Mesothelial cell of epicardium (in vitro differentiated cells): ENCODE results near the gene DENND4B. TPM values are rescaled to one million over a fixed set of nuclear protein-coding genes. Genes with fewer than 3 reads are reported as not detected.

Experiments
- DNase-seq, 2 experiments: peaks; one replicate each; pipeline ENCODE4 v3.0.0; 2021; ENCODE audit warnings: low spot score in 2 of 2; ENCODE audit not compliant: unreplicated experiment in 2 of 2
- H3K27ac Mint-ChIP-seq: 2 replicates; pipeline ENCODE4 v1.8.0; 2021; ENCODE audit warnings: mixed read lengths
- H3K27me3 Mint-ChIP-seq: 2 replicates; pipeline ENCODE4 v1.8.0; 2021; ENCODE audit warnings: low read depth, mixed read lengths
- H3K36me3 Mint-ChIP-seq: 2 replicates; pipeline ENCODE4 v1.8.0; 2021; ENCODE audit warnings: mixed read lengths
- H3K4me1 Mint-ChIP-seq: 2 replicates; pipeline ENCODE4 v1.8.0; 2021; ENCODE audit warnings: mixed read lengths
- H3K4me3 Mint-ChIP-seq: 2 replicates; pipeline ENCODE4 v1.8.0; 2021; ENCODE audit warnings: mild to moderate bottlenecking, moderate library complexity, mixed read lengths
- H3K9me3 Mint-ChIP-seq: 2 replicates; pipeline ENCODE4 v1.8.0; 2021; ENCODE audit warnings: mixed read lengths
- CTCF ChIP-seq: fragments of 200-600 bp; sonication (generic); IDR thresholded peaks from one replicate; pipeline ENCODE4 v1.5.0; 2021; ENCODE audit warnings: antibody characterized with exemption; ENCODE audit not compliant: unreplicated experiment
- total RNA-seq: library from RNA; stranded (reverse); gene quantifications from 3 replicates; pipeline ENCODE4 v1.2.1, GENCODE V29; 2021

The DENND4B gene
- total RNA-seq, 1 donor from 2014 or later = 63.1 TPM

- no peaks in the 10 kb centered on the region for H3K9me3 Mint-ChIP-seq
- H3K4me3 Mint-ChIP-seq = peak overlapping the region; percentile 89
- peak; percentile 75 to 85 for DNase-seq
- peak overlapping the region; percentile 98 for H3K27ac Mint-ChIP-seq
- TF ChIP-seq CTCF = no peak
- H3K4me1 Mint-ChIP-seq = peaks cover 53% of the 10 kb centered on the region
- peaks cover 6% of the 10 kb centered on the region for H3K36me3 Mint-ChIP-seq
- no peaks in the 10 kb centered on the region for H3K27me3 Mint-ChIP-seq
Measured at GRCh38 chr1:153963850-153964331, 17.4 kb upstream of the DENND4B start.

- Mint-ChIP-seq H3K4me1 (peaks cover 52% of the 10 kb centered on the region), H3K9me3 (no peaks in the 10 kb centered on the region), H3K27me3 (no peaks in the 10 kb centered on the region), H3K4me3 (peak within 1 kb of the TSS; percentile 89), H3K27ac (peak within 1 kb of the TSS; percentile 98), H3K36me3 (peaks cover 6% of the 10 kb centered on the region)
- no peak for TF ChIP-seq CTCF
- DNase-seq = peak; percentile 96 to 98
Measured at GRCh38 chr1:153963030-153963849, 16.7 kb upstream of the DENND4B start, which contains the start of gene SLC39A1. Gene SLC39A1 (minus strand): TSS chr1:153963537. CDS start chr1:153962715, 822 bp downstream.

- Mint-ChIP-seq H3K27me3 (no peaks in the 10 kb centered on the region), H3K9me3 (no peaks in the 10 kb centered on the region), H3K4me3 (peak overlapping the region; percentile 89), H3K36me3 (peaks cover 6% of the 10 kb centered on the region), H3K4me1 (peaks cover 50% of the 10 kb centered on the region), H3K27ac (peak overlapping the region; percentile 98)
- TF ChIP-seq CTCF = no peak
- no peak for DNase-seq
Measured at GRCh38 chr1:153962088-153963029, 15.8 kb upstream of the DENND4B start.

- DNase-seq = no peak
- peaks cover 52% of the 10 kb centered on the region for H3K4me1 Mint-ChIP-seq
- H3K4me3 Mint-ChIP-seq = peak overlapping the region; percentile 89
- peaks cover 6% of the 10 kb centered on the region for H3K36me3 Mint-ChIP-seq
- H3K27me3 Mint-ChIP-seq = no peaks in the 10 kb centered on the region
- H3K9me3 Mint-ChIP-seq = no peaks in the 10 kb centered on the region
- TF ChIP-seq CTCF = no peak
- H3K27ac Mint-ChIP-seq = peak overlapping the region; percentile 98
Measured at GRCh38 chr1:153961421-153961820, 14.9 kb upstream of the DENND4B start.

GRCh38 chr1:153960206-153960605 is 13.7 kb upstream of the DENND4B start:
- Mint-ChIP-seq H3K4me1 (peaks cover 44% of the 10 kb centered on the region), H3K36me3 (peaks cover 6% of the 10 kb centered on the region), H3K27me3 (no peaks in the 10 kb centered on the region), H3K27ac (no peak overlapping the region), H3K4me3 (no peak overlapping the region), H3K9me3 (no peaks in the 10 kb centered on the region)
- no peak for TF ChIP-seq CTCF
- no peak for DNase-seq
